Psoas muscle (tissue), 8 donors: ENCODE results near the gene MLH3. TPM values are rescaled to one million over a fixed set of nuclear protein-coding genes. Genes with fewer than 3 reads are reported as not detected.
A peak's percentile ranks its signal among the peaks of the same experiment; 100 is the strongest.

ENCODE experiments used
- ATAC-seq, 4 donors: fragments of 200-7000 bp; cut with Tn5 transposase; one replicate each; pipeline ENCODE4 v1.9.1; 2020; ENCODE audit warnings: moderate library complexity in 3 of 4, mild to moderate bottlenecking in 2 of 4
- DNase-seq, 2 donors: peaks; one replicate each; pipeline ENCODE4 v3.0.0-alpha.2; 2020
- H3K27ac ChIP-seq: fragments of 200-600 bp; one replicate; pipeline ENCODE4 v1.8.0; 2022
- H3K27me3 ChIP-seq, 3 donors: fragments of 200-600 bp in 1 of 3; one replicate each; pipeline versions ENCODE4 v1.6.1 to v1.8.0; 2013 to 2022; ENCODE audit warnings: low read length in 2 of 3, mild to moderate bottlenecking in 2 of 3, moderate library complexity in 1 of 3; ENCODE audit not compliant: insufficient read depth in 3 of 3
- H3K36me3 ChIP-seq, 2 donors: fragments of 200-600 bp in 1 of 2; one replicate each; pipeline versions ENCODE4 v1.6.1 to v1.8.0; 2013 to 2022; ENCODE audit warnings: low read depth in 1 of 2, mild to moderate bottlenecking in 1 of 2, moderate library complexity in 1 of 2; ENCODE audit not compliant: insufficient read depth in 1 of 2
- H3K4me1 ChIP-seq: fragments of 200-600 bp; one replicate; pipeline ENCODE4 v1.8.0; 2022
- H3K4me3 ChIP-seq: fragments of 200-600 bp; one replicate; pipeline ENCODE4 v1.8.0; 2022; ENCODE audit warnings: mild to moderate bottlenecking
- H3K9me3 ChIP-seq: fragments of 200-600 bp; one replicate; pipeline ENCODE4 v1.8.0; 2022
- WGBS, 3 donors: extraction: QIAGEN DNeasy Blood & Tissue Kit; methylation state at CpG; one replicate each; pipeline versions ENCODE4 v1.1.6 to v1.1.7; 2013; 5-methylcytosine and 5-hydroxymethylcytosine counted together
- intact Hi-C, 2 donors: fragments of 100-400 bp; cut with DNase I; formaldehyde crosslinking; loops; one replicate each; pipeline versions ENCODE4 v1.11.0 to v1.14.2; 2022
- polyA plus RNA-seq, 3 donors: library from polyadenylated mRNA; stranded (reverse); fragments of 200-250 nt; gene quantifications; one replicate each; pipeline ENCODE4 v1.2.3, GENCODE V29; 2013
- total RNA-seq, 4 donors: library from RNA; stranded (reverse); fragmentation: NEBNext Ultra II Directional in 2 of 4; extraction: Animal tissue kit (Norgen Biotek cat#: 25700) in 2 of 4; gene quantifications; one replicate each; pipeline versions ENCODE4 v1.2.1 to v1.2.4, GENCODE V29; 2021 to 2023
- TF ChIP-seq, protein P1 (sequence below): fragments of 200-600 bp; IDR thresholded peaks from one replicate; pipeline ENCODE4 v1.8.0; 2022; ENCODE audit warnings: antibody characterized with exemption
- donor health status: healthy with polysubstance abuse.
- donor health status: DM: no; HTN: no; CAD: no; lungs with moderate emphysema.
- donor health status: Bipolar disorder and iron deficiency.
- donor health status: healthy.
- donor health status: DM: yes; HTN: yes; CAD: no.
- donor health status: DM: no; HTN: no; CAD: no.
- donor health status: DM: no; HTN: no; CAD: no.
- donor health status: DM: yes; HTN: yes; CAD: no.

MLH3 gene
- total and polyA plus RNA-seq, 7 donors, result 7.9 to 24.1 (median 15.7) TPM

DNA sequence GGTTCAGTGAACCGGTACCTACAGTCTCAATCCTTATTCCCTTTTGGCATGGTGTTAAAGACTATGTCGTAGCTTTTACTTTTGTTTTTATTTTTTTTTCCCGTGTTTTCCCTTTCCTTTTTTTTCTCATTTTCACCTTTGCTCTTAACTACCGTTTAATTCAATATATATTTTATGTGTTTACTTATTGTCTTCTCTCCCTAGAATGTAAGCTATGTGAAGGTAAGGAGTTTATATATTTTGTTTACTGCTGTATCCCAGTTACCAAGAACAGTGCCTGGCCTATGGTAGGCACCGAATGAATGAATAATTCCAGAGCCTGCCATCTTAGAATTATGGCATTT is 261 bp upstream of the MLH3 start:
- Histone ChIP-seq H3K36me3 (peaks cover 0 to 34% of the 10 kb centered on the region in 2 donors), H3K27me3 (no peaks in the 10 kb centered on the region), H3K27ac (peak overlapping the region; percentile 89), H3K4me3 (peak overlapping the region; percentile 85), H3K9me3 (no peaks in the 10 kb centered on the region), H3K4me1 (peaks cover 30% of the 10 kb centered on the region)
- TF ChIP-seq, protein P1, sequence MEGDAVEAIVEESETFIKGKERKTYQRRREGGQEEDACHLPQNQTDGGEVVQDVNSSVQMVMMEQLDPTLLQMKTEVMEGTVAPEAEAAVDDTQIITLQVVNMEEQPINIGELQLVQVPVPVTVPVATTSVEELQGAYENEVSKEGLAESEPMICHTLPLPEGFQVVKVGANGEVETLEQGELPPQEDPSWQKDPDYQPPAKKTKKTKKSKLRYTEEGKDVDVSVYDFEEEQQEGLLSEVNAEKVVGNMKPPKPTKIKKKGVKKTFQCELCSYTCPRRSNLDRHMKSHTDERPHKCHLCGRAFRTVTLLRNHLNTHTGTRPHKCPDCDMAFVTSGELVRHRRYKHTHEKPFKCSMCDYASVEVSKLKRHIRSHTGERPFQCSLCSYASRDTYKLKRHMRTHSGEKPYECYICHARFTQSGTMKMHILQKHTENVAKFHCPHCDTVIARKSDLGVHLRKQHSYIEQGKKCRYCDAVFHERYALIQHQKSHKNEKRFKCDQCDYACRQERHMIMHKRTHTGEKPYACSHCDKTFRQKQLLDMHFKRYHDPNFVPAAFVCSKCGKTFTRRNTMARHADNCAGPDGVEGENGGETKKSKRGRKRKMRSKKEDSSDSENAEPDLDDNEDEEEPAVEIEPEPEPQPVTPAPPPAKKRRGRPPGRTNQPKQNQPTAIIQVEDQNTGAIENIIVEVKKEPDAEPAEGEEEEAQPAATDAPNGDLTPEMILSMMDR, result no peak
- DNase-seq, result no peak
- 27 to 28% (median 28%) methylated on average over 5 of the region's 5 CpGs for WGBS, 3 donors
- ATAC-seq, result no peak
- intact Hi-C loops, result no loop called here

DNA sequence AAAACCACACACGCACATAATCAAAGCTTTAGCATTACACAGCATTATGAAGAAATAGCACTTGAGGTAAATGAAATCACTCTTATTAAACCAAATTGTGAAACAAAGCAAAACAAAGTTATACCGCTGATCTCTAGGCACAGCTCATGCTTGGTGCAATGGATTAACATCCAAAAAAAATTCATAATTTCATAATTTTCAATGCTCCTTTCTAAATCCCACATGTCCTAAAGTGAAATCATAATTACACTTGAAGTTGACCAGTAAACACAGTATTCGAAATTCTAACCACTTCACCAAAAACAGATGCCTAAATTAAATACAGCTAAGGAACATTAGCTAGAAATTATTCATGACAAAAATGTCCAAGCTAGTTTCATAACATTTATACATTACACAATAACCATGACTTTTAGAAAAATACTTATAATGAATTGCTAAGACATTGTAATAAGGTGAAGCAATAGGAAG is 1.5 kb downstream of the MLH3 start:
- Histone ChIP-seq H3K4me1 (peaks cover 36% of the 10 kb centered on the region), H3K36me3 (peaks cover 0 to 26% of the 10 kb centered on the region in 2 donors), H3K27me3 (no peaks in the 10 kb centered on the region), H3K9me3 (no peaks in the 10 kb centered on the region), H3K27ac (peak overlapping the region; percentile 89), H3K4me3 (no peak overlapping the region)
- TF ChIP-seq, protein P1, result no peak
- WGBS, 3 donors, result 64 to 90% (median 73%) methylated on average over 3 of the region's 3 CpGs
- no peak for DNase-seq
- intact Hi-C loops, result loop anchor here in 1 of 2 donors (5.0 kb wide), 1 partner anchor 42 kb away; no protein-coding TSS in a partner anchor
- ATAC-seq, result peak in 1 of 4 donors; percentile 29

DNA sequence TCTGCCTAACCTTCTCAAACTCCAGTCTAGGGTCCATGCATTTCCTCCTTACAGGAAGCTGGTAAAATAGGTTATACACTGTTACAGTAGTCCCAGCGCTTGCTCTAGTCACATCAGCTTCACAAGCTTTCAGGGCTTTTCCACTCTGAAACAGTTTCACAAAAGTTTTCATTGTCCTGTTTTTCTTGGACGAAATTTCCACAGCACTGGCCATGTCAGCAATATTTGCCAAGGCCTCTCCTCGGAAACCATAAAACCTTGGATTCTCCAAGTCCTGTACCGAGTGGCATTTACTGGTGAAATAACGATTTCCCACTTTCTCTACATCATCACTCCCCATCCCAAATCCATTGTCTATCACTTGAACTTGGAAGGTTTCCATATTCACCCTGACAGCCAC is 2.1 kb downstream of the MLH3 start:
- Histone ChIP-seq H3K4me1 (peaks cover 42% of the 10 kb centered on the region), H3K36me3 (peaks cover 0 to 20% of the 10 kb centered on the region in 2 donors), H3K4me3 (no peak overlapping the region), H3K27me3 (no peaks in the 10 kb centered on the region), H3K9me3 (no peaks in the 10 kb centered on the region), H3K27ac (peak overlapping the region; percentile 62)
- intact Hi-C loops, result loop anchor here in 1 of 2 donors (5.0 kb wide), 1 partner anchor 42 kb away; no protein-coding TSS in a partner anchor
- TF ChIP-seq, protein P1, result no peak
- DNase-seq, result no peak
- 51 to 76% (median 57%) methylated on average over 5 of the region's 5 CpGs for WGBS, 3 donors
- ATAC-seq, result no peak

DNA sequence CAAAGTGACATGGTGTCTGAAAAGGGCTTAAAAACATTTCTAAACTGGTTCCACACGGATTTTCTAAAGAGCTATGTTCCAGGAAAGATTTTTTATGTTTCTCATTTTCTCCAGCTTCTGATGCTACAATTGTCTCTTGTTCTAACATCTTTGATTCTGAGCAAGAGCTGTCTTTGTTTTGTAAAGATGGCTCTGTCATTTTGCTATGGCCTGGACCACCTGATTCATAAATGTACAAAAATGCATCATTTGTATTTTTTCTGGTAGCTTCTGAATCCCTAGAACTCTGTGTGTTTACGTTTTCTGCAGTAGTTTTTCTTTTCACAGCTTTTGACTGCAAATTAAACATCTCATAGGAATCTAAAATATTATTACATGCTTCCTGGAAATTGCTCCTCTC is 3.2 kb downstream of the MLH3 start:
- intact Hi-C loops, result loop anchor here in 1 of 2 donors (5.0 kb wide), 1 partner anchor 41 kb away; no protein-coding TSS in a partner anchor
- H3K9me3 ChIP-seq, result no peaks in the 10 kb centered on the region
- H3K27me3 ChIP-seq, result no peaks in the 10 kb centered on the region
- DNase-seq (no peak), ATAC-seq (no peak)
- TF ChIP-seq, protein P1, result no peak
- H3K4me1 ChIP-seq, result peaks cover 44% of the 10 kb centered on the region
- H3K4me3 ChIP-seq, result no peak overlapping the region
- WGBS, 3 donors, result 75 to 94% (median 82%) methylated on average over 2 of the region's 2 CpGs
- H3K27ac ChIP-seq, result no peak overlapping the region
- peaks cover 0 to 11% of the 10 kb centered on the region in 2 donors for H3K36me3 ChIP-seq

DNA sequence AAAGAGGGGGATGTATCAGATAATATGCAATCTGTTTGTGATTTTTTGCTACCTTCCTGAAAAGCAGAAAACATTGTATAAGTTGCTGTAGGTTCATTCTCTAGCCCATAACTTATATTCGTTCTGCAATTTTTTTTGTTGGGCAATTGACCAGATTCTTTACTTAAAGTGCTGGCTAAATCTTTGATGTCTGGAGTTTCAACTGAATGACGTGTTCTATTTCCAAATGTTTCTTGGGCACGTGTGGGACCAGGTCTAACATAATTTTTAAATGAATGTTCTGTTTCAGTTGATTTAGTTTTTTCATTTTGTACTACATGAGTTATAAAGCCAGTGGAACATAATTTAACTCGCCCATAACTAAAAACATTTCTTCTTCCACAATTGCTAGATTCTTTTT is 3.8 kb downstream of the MLH3 start:
- Histone ChIP-seq H3K4me1 (peaks cover 44% of the 10 kb centered on the region), H3K27me3 (no peaks in the 10 kb centered on the region), H3K4me3 (no peak overlapping the region), H3K36me3 (peaks cover 0 to 10% of the 10 kb centered on the region in 2 donors), H3K27ac (no peak overlapping the region), H3K9me3 (no peaks in the 10 kb centered on the region)
- intact Hi-C loops, result loop anchor here in 1 of 2 donors (5.0 kb wide), 1 partner anchor 40 kb away; no protein-coding TSS in a partner anchor
- 72 to 91% (median 76%) methylated on average over 4 of the region's 4 CpGs for WGBS, 3 donors
- TF ChIP-seq, protein P1, result no peak
- no peak for ATAC-seq
- DNase-seq, result no peak
